GM12801 (cell line): ENCODE measurements around the gene PANK1.

Source experiments
- CTCF ChIP-seq: IDR thresholded peaks from one replicate; pipeline ENCODE4 v1.5.1; 2011; ENCODE audit warnings: control low read depth; ENCODE audit not compliant: insufficient read length; ENCODE audit errors: extremely low read depth

PANK1 gene

GRCh38 chr10:89643431-89643811 lies 1.6 kb downstream of the PANK1 start:
- TF ChIP-seq CTCF = no peak

GRCh38 chr10:89642193-89642592 lies 2.8 kb downstream of the PANK1 start:
- no peak for TF ChIP-seq CTCF

GRCh38 chr10:89640241-89640640 lies 4.8 kb downstream of the PANK1 start:
- TF ChIP-seq CTCF = no peak

- TF ChIP-seq CTCF = no peak
Measured at GRCh38 chr10:89639326-89639725, 5.7 kb downstream of the PANK1 start.

- no peak for TF ChIP-seq CTCF
Measured at GRCh38 chr10:89637113-89637512, 7.9 kb downstream of the PANK1 start.

- no peak for TF ChIP-seq CTCF
Measured at GRCh38 chr10:89634637-89635036, 10.4 kb downstream of the PANK1 start.

GRCh38 chr10:89633484-89633883 lies 11.6 kb downstream of the PANK1 start:
- TF ChIP-seq CTCF = no peak

- TF ChIP-seq CTCF = no peak
Measured at GRCh38 chr10:89632824-89633223, 12.2 kb downstream of the PANK1 start.
